PFSK-1 (cell line): ENCODE results near the gene TMC7.

Experiments
- POLR2AphosphoS5 ChIP-seq: IDR thresholded peaks from 2 replicates; pipeline ENCODE4 v1.6.1; 2012; ENCODE audit warnings: low read depth, mild to moderate bottlenecking, control low read depth, low read length, moderate library complexity
- REST ChIP-seq, 2 experiments: IDR thresholded peaks; 2 replicates each; pipeline versions ENCODE4 v1.6.1 to v1.8.0; 2011 to 2012; ENCODE audit warnings: low read depth in 2 of 2, low read length in 2 of 2, control low read depth in 1 of 2, inconsistent platforms in 1 of 2, mild to moderate bottlenecking in 1 of 2, moderate library complexity in 1 of 2; ENCODE audit not compliant: insufficient read depth in 1 of 2
- SIN3A ChIP-seq: IDR thresholded peaks from 2 replicates; pipeline ENCODE4 v1.6.1; 2012; ENCODE audit warnings: mild to moderate bottlenecking, low read length, moderate library complexity, borderline replicate concordance; ENCODE audit not compliant: insufficient read depth
- TAF1 ChIP-seq: IDR thresholded peaks from 2 replicates; pipeline ENCODE4 v1.6.1; 2012; ENCODE audit warnings: low read length, control low read depth, borderline replicate concordance; ENCODE audit not compliant: insufficient read depth

- TF ChIP-seq REST (IDR thresholded peaks at IDR 0.05; ENCODE audit: insufficient read depth in 1 of 2, low read depth in 2 of 2, low read length in 2 of 2) (no peak), TAF1 (no peak), POLR2AphosphoS5 (no peak), SIN3A (no peak)
Measured at GRCh38 chr16:18937390-18937789, 46.3 kb upstream of the TMC7 start.
